NCI-H2029 (cell line): Measurements from ENCODE around the gene MRPL24.
A peak's percentile ranks its signal among the peaks of the same experiment; 100 is the strongest.

Source experiments
- DNase-seq: peaks from one replicate; lab custom pipeline; 2025; lab: John Stamatoyannopoulos, UW

Gene MRPL24

GRCh38 chr1:156709757-156710489 is 31.0 kb downstream of the MRPL24 start:
- DNase-seq: peak; percentile 74

- no peak for DNase-seq
These were observed 31.9 kb downstream of the MRPL24 start for GRCh38 chr1:156709031-156709430.

GRCh38 chr1:156708218-156708661 is 32.6 kb downstream of the MRPL24 start:
- DNase-seq: no peak

DNA sequence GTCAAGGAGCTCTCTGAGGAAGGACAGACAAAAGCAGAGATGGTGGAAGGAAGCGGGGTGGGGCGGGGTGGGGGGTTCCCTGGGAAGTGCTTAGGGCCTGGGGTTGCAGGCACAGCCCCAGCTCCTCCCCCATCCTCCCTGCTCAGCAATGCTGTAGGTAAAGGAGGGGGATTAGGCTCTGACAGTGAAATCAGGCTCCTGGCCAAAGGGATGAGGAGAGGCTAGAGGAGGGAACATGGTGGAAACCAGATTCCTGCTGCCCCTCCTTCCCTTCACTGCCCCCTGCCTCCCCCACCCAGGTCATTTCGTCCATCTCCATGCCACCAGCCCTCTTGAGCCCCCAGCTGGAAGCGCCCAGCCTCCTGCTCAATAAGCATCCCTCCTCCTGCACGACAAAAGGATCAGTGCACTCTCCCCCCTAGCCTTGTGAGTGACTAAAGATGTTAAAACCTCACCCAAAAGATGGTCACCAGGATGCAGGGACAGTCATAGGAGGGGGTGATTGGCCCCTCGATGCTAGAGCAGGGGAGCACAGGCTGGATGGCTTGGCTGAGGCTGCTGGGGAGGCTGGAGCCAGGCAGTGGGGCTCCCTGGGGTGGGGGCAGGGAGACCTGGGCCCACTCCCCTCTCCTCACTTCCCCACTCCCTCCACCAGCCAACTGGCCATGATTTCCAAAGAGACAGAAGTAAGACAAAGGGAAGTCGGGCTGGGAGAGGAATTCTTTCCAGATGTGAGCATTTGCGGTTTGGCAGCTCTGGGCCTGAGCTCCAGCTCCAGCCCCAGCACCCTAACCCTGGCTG is 33.3 kb downstream of the MRPL24 start:
- DNase-seq: no peak

- DNase-seq: no peak
These were observed 34.1 kb downstream of the MRPL24 start for GRCh38 chr1:156706657-156707416.

DNA sequence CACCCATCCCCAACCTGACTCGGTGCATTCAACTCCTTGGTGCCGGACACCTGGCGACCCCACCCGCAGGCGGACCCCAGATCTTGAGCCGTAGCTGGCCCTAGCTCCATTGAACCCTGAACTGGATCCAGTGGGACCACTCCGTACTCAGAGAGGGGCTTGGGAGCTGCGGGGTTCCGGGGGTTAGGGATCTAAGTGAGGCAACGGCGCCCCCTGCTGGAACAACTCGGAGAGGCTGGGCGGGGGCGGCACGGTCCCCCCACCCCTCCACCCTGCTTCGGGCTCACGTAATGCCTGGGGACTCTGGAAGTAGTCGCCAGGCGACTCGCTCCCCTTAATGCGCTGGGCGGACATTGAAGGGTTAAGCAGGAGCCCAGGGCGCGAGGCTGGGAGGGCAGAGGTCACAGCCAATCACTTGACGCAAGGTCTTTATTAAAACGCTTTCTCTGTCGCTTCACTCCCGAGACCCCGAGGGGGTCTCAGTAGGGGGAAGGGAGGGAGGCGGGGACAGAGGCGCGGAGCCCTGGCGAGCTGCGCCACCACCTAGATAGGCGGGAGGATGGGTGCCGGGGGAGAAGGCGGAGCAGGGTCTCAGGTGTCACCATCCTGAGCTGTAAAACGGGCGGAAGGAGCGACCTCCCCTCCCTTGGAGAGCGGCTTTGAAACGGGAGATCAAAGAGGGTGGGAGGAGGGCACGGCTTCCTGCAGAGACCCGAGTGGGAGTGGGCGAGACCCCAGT is 34.8 kb downstream of the MRPL24 start:
- DNase-seq: peak; percentile 25

DNA sequence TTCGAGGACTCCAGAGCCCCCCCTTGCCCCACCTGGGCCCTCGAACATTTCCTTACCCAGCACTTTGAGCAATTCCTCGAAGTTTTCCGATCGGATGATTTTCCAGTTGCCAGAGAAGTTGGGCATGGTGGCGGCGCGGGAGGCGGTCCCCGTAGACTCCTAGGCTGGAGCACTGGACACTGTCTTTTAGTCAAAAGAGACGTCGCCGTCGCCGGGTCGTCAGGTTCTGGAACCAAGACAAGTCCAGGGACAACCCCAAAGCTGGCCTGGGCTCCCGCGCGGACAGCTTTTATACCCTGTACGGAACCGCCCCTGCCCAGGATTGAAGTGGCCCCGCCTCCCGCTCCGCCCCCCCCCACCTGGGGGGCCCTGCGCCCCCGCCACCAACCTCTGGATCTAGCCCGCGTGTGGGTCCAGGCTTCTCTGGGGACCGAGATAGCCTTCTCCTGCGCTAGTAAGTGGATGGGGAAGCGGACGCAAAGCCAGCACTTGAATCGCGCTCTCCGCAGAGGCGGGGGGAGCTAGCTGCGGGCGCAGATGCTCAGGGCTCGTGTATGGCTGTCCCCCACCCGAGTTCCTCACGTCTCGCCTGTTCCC is 35.5 kb downstream of the MRPL24 start, which contains the start of gene CRABP2:
Gene CRABP2 (minus strand): TSS at position 263 of the 597 bp plus-strand sequence. CDS start 137 bp downstream, at position 126.
- DNase-seq: no peak

DNA sequence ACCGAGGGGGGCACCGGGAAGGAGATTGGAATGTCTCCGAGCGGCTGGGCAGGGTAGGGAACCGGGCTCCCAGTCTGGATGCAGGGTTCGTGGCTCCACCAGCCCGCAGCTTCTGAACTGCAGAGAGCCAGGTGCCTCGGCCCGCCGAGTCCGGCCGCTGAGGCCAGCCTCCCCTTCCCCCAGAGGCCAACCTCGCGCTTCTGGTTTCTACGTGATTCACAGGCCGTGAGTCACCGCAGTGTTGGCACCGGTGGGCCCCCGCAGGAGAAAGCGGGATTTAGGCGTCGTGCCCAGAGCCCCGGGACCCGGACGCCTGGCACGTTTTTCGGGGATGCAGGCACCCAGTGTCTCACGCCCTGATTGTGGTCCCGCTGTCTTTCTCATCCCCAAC is 36.0 kb downstream of the MRPL24 start:
- no peak for DNase-seq

GRCh38 chr1:156704166-156704711 is 36.6 kb downstream of the MRPL24 start:
- DNase-seq: no peak

DNA sequence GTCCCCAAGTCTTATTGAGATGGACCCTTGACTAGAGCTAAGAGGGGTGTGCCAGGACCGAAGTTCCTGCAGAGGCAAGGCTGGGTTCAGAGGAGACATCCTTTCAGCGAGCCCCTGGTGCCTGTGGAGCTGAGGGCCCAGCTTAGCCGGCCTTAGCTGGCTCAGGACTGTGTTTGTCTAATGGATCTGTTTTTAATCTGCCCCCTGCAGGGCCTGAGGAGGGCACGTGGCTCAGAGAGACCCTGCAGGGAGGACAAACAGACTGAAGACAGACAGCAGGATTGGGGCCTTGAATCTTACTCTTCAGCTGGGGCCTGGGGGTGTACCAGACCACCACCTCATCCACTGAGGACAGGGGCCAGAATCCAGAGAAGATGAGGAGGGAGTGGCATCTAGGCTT is 37.1 kb downstream of the MRPL24 start:
- DNase-seq: no peak

GRCh38 chr1:156703336-156703735 is 37.6 kb downstream of the MRPL24 start:
- DNase-seq: peak; percentile 14

GRCh38 chr1:156700736-156701531 is 40.0 kb downstream of the MRPL24 start:
- DNase-seq: no peak

- no peak for DNase-seq
These were observed 41.9 kb downstream of the MRPL24 start for GRCh38 chr1:156698995-156699394.

DNA sequence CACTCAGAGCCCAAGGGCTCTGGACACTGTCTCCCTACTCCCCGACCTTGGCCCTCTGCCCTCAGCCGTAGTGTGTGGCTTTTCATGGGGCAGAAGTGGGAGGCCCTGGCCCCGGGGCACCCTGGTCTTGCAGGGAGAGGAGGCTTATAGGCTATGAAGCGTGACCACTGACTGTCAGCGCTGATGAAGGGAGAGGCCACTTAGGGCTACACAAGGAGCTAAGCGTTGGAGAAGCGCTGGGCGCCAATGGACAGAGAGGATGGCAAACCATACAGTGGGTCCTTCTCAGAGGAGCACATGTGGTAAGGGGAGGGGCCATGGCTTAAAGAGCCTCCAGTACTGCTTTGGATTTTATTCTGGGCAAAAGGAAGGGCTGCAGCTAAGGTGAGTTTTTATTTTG is 43.4 kb downstream of the MRPL24 start:
- no peak for DNase-seq

DNA sequence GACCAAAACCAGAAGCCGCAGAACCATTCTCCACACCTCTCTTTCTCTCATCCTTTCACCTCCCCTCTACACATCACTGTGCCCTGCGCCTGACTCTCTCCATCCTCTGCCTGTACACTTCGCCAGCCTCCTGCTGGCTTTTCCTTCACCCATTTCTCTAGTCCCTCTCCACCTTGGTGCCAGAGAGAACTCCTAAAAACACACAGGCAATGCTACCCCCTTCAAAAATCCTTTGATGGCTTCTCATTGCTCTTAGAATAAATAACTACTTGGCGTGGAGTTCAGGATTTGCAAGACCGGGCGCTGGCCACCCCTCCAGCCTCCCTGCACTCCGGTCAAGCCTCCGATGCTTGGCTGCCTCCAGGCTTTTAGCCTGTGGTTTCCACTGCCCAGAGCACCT is 44.1 kb downstream of the MRPL24 start:
- no peak for DNase-seq

- DNase-seq: no peak
These were observed 46.3 kb downstream of the MRPL24 start for GRCh38 chr1:156694690-156694962.

- no peak for DNase-seq
These were observed 46.8 kb downstream of the MRPL24 start for GRCh38 chr1:156693848-156694689.

DNA sequence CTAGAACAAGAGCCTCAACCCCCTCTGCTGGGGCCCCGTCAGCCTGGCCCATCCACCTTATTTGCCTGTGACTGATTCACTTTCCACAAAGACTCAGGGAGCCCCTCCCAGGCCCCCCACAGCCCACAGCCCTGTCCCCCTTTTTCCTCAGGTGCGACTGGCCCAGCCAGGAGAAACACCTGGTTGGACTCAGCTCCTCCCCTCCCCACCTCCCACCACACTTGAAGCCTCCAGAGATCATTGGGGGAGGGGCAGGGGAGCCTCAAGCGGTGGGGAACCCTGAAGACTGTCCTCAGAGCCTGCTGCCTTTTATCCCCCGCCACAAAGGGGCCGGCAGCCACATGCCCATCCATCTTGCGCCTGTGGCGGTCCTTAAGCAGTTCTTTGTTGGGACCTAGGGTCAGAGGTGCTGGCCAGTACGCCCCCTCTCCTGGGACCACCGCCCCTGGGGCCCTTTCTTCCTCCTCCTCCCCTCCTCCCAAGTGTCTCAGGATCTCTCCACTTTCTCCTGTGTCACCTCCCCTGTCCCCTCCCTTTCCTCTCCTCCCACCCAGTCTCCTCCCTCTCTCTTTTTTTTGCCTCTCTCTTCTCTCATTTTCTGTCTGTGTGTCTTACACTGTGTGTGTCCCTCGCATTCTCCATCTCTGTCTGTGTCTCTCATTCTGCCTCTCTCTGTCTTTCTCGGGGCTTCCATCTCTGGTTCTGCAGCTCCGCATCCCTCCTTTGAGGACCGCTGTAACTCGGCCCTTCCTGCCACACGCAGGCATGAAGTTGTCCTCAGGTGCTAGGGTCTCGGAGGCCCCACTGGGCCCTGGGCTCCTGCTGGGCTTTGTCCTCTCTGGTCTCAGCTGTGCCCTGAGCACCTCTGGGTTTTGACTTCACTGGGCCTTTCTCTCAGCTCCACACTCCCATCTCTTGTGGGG is 47.7 kb downstream of the MRPL24 start:
- DNase-seq: peak; percentile 47
